Cortex of kidney (tissue), 1 donor: ENCODE results near the gene SCYL3.
"Not testable (repeated sequence)": the region's sequence is repeated elsewhere in the genome, so short reads cannot be mapped to it uniquely, and the experiment has no call there.

Source experiments
- DNase-seq: peaks from one replicate; lab custom pipeline; 2025; lab: John Stamatoyannopoulos, UW

Gene SCYL3, protein sequence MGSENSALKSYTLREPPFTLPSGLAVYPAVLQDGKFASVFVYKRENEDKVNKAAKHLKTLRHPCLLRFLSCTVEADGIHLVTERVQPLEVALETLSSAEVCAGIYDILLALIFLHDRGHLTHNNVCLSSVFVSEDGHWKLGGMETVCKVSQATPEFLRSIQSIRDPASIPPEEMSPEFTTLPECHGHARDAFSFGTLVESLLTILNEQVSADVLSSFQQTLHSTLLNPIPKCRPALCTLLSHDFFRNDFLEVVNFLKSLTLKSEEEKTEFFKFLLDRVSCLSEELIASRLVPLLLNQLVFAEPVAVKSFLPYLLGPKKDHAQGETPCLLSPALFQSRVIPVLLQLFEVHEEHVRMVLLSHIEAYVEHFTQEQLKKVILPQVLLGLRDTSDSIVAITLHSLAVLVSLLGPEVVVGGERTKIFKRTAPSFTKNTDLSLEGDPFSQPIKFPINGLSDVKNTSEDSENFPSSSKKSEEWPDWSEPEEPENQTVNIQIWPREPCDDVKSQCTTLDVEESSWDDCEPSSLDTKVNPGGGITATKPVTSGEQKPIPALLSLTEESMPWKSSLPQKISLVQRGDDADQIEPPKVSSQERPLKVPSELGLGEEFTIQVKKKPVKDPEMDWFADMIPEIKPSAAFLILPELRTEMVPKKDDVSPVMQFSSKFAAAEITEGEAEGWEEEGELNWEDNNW

DNA sequence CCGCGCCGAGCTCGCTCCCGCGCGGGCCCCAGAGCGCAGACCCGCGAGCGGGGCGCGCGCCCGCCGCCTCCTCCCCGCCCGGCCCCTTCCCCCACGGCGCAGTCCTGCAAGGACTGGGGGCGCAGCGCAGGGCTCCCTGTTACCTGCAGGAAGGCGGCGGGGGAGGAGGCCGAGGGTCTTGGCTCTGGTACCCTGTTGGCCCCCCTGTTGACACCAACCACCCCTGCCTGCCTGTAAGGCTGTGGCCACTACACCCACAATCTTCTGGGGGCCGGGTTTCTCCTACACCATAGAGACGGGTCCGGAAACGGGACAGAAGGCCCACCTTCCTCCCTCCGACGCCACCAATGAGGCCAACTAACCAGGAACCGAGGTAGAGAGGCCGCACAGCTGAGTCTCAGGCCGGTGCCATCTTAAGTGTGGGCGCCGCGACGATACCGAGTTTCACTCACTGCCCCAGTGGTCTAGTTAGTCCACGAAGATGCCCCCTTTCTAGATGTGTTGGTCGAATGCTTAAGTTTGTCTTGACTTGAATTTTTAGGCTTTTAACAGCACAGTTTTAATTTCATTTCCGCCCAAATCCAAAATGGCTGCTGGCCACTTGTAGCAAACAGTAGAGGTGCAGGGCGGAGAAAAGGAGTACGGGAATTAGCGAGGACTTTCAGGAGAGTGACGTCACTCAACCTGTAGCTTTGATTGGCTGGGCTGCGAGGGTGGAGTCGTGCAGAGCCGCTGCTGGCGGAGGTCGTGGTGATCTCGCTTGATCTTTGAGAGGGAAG lies at the start of gene SCYL3:
TSS of gene SCYL3 (minus strand) at position 252 of the 779 bp plus-strand sequence. CDS start 5,056 bp downstream, outside the sequence.
- peak; percentile 90 for DNase-seq

DNA sequence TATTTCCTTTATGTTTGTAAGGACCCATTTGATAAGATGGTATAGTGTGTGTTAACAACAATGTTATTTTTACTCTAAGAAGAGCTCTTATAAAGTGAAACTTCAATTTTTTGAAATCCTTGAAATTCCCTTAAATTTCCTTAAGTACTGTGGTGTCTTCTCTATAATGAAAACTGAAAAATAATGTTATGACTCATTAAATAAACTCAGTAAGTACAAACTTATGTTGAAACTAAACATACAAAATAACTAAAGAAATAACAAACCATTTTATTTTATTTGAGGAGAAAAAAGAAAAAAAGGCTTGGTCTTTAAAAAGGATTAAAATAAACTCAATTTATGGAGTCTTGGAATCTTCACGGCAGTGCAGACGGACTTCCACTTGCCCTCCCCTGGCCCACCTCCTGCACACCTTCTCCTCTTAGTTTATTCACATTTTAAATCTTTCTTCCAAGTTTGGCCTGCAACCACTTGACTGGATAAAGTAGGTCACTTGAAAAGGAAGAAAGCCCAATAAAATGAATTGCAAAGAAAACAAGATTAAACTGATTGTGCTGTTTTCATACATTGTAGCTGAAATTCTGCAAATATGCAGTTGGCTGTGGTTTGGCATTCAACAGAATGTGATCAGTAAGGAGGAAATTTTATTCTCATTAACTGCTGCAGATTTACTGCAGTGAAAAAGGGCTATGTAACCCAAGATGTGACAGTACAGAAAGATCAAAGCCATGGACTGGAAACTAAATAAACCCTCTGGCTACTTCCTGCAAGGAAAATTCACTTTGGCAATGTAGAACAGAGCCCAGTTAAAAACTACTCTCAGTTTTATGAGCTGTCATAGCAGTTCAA lies 48.5 kb upstream of the SCYL3 start:
- DNase-seq, result no peak

DNA sequence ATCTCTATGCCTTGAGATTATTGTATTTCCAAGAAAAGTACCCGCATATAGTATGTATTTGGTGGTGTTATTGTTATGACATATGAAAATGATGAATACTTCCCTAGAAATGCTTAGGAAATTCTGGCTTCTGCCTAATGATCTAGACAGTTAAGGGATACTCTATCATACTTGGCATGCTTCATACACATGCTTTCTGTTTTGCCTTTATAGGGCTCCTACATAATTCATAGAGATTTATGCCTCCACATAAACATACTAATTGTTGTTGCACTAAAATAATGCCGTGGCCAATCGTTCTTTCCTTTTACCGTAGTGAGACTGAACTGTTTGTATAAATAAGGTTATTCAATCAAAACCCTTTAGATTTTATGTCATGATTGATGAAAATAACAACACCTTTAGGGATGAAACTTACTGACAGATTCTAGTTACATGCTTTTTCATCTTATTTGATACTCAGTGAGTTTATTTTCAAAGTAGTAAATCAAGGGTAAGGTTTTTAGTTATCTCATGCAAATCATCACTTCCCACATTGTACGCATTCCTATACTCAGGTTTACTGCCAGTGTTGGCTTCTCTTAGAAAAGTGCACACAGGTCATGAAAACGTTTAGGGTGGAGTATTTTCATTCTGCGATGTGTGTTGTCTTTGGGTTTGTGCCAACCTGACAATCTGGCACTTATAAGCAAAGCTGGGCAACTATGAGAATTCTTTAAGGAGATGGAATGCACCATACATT lies 40.5 kb upstream of the SCYL3 start:
- DNase-seq, result no peak

DNA sequence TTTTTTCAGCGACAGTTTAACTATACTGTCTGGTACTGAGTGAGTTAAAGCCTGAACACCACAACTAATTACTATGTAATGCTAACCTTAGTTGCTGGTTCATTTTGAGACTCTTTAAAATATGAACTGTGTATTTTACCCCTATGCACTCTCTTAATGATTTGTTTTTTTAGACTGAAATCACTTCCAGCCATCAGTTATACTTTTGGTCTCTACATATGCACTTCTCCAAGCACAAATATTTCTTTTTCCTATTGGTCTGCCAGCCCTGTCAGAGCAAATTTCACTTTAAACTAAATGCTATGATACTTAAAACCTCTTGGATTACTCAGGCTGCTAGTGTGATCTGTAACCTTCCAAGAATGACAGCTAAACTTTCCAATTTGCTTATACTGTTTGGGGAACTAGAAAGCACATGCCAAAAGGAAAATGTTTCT lies 38.1 kb upstream of the SCYL3 start:
- no peak for DNase-seq

DNA sequence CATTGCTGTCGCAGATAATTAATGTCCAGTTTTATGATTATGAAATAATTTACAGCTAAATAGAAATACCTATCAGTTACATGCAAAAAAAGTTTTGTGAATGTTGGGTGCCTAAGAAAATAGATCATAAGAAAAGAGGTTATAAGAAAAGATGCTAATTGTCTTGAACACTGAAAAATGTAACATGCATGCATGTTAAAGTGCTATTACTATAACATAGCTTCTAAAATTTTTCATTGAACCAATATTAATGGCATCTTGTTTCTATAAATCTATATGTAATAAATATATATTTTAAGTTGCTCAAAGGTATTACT lies 35.5 kb upstream of the SCYL3 start:
- no peak for DNase-seq

DNA sequence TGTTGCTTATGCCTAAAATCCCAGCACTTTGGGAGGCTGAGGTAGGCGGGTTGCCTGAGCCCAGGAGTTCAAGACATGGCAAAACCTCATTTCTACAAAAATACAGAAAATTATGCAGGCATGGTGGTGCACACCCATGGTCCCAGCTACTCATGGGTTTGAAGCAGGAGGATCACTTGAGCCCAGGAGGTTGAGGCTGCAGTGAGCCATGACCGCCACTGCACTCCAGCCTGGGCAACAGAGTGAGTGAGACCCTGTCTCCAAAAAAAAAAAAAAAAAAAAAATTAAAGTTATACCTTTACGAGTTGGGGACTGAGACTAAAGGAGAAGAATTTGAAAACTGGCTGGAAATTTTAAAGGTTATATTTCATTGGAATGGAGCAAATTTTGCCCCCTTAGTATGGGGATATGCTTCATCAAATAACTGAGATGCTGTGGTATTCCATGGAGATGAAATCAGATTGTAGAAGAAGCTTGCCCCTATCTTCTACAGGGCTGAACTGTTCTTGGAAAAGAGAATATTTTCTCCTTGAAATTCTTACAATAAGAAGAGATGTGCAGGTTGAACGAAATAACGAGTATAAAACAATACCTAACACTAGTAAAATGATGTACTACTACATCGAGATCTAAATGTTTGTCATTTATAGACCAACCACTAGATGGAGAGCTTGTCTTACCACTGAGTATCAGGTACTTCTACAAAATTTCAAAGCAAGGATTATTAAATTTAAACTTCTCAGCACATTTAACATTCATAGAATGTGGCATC lies 34.9 kb upstream of the SCYL3 start:
- no peak for DNase-seq

DNA sequence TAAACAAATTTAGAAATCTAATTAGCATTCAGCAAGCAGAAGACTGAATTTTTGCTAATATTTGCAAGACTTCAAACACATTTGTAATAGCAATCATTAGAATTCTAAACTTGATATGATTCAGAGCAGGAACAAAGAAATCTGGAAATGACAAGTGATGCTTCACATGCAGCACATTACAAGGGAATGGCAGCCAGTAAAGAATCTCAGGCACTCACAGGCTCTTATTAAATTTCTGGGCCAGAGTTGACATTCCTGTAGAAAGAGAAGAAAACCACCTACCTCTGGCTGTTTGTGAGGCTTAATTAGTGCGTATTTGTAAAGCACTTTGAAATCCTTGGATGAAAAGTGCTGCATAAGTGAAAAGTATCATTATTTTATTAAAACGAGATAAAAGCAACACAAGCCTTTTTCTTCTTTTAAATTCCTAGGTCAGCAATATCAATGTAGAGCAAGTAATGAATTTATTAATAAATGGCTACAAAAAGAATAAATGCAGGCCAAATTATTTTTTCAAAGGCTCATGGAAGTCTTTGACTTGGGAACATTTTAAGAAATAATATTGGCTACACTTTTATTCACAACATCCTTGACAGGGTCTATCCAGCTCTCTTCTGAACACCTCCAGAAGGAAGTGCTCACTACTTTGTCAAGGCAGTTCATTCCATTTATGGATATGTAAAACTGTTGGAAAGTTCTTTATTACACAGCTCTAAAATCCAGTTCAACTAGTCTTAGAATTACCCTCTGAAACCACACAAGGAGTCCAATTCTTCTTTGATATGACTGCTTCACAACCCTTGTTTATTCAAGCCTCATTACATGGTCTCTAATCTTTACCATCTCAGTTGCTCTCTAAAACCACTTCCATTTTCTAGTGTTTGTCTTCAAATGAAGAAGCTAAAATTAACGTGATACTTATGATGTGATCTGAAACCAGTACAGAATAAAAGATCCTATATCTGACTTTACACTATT lies 32.1 kb upstream of the SCYL3 start:
- no peak for DNase-seq

DNA sequence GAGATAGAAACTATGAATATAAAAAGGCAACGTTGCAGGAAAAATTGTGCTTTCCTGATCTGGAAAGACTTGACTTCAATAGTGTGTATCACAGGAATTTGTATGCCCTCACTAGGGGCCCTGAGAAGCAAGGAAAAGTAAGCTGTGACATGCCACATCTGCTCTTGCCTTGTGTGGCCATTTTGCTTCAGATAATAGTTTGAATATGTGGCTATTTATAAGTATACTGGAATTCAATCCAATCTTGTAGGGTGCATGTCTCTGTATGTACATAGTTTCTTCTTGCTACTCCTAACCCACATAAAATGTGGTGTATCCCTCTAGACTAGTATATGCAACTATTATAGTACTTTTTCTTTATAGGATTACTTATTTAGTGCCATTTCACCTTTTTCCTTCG lies 31.1 kb upstream of the SCYL3 start:
- no peak for DNase-seq

DNA sequence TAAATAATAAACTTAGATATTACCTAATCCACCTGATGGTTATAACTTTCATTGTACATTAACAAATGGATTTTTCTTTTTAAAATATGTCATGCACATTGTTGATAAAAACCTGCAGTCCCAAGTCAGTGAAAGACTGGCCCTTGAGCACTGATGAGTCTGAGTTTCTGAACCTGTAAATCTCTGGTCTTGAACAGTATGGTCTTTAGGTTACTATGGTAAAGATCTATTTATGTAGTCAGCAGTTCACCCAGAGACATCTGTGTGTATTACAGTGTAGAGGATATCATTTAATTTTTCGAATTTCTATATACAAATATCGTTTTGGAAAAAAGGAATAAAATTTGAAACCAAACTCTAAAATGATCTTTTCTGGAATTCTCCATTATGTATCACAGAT lies 30.4 kb upstream of the SCYL3 start:
- DNase-seq, result no peak

DNA sequence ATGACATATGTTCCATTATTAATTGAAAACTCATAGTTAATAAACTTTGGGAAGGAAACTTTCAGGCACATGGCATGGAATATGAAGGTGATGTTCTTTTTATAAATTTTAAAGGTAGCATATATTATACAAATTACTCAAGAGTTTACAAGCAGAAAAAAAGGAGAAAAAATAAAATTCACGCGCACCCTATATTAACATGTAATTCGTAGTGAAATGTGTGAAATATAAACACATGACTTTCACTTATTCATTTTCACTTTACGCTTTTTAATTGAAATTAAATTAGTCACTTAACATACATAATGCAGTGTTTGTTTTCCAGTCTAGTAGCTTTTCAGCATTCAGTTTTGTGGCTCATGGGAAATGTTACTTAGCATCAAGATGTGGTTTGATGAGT lies 27.4 kb upstream of the SCYL3 start:
- DNase-seq, result no peak

DNA sequence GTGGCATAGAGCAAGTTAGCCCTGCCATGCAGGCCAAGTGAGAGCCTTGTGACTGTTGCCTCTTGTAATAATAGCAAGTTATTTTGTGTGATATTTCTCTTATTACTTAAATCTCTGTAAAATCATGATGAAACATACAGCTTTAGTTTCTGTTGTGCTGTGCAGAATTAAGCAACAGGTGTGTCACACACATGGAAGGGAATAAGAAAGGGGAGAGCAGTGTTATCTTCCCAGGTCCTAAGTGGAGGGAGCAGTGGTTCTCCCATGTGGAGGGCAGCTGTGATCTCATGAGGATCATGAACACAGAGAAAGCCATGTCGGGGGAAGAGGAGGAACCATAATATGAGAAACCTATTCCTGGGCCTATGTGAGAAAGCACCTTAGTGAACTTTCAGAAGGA lies 25.2 kb upstream of the SCYL3 start:
- DNase-seq, result no peak

DNA sequence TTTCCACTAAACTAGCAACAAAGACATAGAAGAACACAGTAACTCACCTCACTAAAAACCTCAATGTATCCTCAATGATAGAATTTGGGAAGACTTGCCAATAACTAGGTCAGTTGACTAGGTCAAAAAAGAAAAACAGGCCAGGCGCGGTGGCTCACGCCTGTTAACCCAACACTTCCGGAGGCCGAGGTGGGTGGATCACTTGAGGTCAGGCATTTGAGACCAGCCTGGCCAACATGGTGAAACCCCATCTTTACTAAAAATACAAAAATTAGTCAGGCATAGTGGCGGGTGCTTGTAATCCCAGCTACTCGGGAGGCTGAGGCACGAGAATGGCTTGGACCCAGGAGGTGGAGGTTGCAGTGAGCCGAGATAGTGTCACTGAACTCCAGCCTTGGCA lies 24.5 kb upstream of the SCYL3 start:
- DNase-seq, result not testable (repeated sequence)

DNA sequence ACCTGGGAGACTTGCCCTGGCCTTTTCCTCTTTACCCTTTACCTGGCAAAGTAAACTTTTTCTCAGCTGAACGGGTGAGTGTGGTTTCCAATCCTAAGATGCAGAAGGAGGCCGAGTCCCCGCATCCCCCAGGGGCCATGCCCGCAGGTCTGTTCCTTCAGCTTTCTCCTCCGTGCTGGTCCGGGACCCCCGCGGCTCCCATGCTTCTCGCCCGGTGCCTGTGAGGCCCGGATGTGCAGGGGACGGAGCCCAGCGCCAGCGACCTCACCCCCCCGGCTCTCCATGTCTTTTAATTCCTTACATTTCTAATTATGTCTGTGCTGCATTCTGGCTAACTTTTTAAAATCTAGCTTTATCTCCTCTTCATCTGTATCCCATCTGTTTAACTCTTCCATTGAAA lies 21.5 kb upstream of the SCYL3 start:
- no peak for DNase-seq

DNA sequence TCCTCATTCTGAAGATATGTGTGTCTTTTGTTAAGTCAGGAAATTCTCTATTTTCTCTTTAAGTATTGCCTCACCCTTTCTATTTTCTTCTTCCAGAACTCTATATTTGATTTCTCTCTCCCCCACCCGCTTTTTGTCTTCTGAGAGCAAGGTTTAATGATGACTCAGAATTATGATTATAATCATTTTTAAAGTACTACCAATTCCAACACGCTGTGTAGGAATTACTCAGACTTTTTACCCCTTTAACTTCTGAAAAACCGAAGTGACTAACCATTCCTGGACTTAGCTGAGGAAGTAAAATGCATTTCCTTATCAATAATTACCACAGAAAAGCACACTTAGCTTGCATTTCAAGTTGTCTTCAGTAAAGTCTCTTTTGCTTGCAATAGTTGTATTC lies 20.8 kb upstream of the SCYL3 start:
- DNase-seq, result no peak

DNA sequence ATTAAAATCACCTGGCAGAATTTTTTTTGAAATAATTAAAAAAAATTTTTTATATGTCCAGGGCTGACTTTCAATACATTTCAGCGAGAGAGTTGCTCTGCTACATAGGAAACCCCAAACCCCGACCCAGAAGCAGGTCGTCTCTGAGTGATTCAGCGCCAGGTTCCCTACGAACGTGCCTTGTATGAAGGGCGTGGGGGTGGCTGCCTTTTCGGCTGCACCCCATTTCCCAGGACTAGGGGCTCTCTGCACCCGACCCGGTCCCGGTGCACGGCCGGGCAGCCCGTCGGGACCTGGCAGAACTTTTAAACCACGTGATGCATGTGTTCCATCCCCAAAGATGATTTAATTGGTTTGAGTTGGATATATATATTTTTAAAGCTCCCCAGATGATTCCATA lies 15.8 kb upstream of the SCYL3 start:
- no peak for DNase-seq

DNA sequence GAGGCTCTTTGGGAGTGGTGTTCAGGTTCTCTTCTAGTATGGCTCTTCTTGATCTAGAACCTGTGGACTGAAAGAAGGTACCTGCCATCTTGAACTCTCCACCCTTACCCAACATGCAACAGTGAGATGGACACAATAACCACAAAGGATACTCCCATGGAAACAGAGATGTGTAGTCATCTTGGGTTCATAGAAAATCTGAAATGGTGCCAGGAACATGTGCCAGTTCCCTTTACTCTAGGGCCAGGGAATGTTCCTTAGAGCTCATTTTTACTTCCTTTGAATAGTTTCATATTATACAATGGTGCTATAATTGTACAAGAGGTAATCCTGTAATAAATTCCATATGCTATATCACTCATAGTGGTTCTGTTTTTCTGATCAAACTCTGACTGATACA lies 13.2 kb upstream of the SCYL3 start:
- no peak for DNase-seq

DNA sequence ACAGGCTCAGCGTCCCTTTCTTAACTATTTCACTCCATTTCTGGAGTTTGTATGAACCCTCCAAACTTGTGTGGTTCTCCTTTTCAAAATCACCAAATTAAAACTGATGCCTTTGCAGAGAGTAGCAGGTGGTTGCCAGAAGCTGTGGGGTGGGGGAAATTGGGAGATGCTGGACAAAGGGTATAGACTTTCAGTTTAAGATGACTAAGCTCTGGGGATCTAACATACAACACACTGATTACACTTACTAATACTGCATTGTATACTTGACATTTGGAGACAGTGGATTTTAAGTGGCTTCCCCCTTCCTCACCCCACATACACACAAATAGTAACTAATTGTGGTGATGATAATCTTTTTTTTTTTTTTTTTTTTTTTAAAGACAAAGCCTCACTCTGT lies 11.1 kb upstream of the SCYL3 start:
- no peak for DNase-seq

DNA sequence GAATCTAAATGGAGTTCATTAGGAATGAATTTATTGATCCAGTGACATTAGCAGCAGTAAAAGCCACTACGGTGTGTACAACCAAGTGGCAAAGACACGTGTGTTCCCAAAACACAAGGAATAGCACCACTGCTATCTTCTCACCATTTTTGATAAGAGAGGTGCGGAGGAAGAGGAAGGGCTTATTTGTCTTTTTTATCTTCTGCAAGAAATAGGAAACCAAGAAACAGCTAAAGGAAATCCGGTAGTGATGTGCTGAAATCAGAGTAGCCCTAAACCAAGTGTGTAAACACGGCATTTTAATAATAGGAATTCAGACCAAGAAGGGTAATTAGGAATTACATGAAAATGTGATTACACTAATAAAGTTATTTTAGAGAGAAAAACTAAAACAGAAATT lies 9.1 kb upstream of the SCYL3 start:
- no peak for DNase-seq

DNA sequence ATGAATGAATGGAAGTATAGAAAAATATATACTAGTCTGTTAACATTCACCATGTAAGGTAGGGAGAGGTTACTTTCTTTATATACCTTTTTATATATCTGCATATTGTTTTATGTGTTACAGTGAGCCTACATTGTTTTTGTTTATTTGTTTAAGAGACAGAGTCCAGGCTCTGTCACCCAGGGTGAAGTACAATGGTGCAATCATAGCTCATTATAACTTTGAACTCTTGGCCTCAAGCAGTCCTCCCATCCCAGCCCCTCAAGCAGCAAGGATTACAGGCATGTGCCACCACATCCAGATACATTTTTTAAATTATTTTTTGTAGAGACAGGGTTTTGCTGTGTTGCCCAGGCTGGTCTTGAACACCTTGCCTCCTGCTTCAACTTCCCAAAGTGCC lies 7.4 kb upstream of the SCYL3 start:
- no peak for DNase-seq
